GM18508 (cell line): ENCODE data around the gene IRS1.
A peak's percentile ranks its signal among the peaks of the same experiment; 100 is the strongest.

Experiments used
- ATAC-seq: cut with Tn5 transposase; IDR thresholded peaks from one replicate; pipeline ENCODE4 v1.9.1; 2021; ENCODE audit warnings: moderate number of reproducible peaks; ENCODE audit not compliant: insufficient read depth, unreplicated experiment

IRS1 gene

GRCh38 chr2:226732478-226733188, 67.0 kb downstream of the IRS1 start:
- no peak for ATAC-seq

GRCh38 chr2:226730481-226730880, 69.1 kb downstream of the IRS1 start:
- ATAC-seq: no peak

- no peak for ATAC-seq
Observed at GRCh38 chr2:226728996-226729395, 70.6 kb downstream of the IRS1 start.

- no peak for ATAC-seq
Observed at GRCh38 chr2:226727251-226727650, 72.4 kb downstream of the IRS1 start.

GRCh38 chr2:226726546-226726945, 73.1 kb downstream of the IRS1 start:
- ATAC-seq: no peak

GRCh38 chr2:226725126-226725860, 74.3 kb downstream of the IRS1 start:
- ATAC-seq: no peak

GRCh38 chr2:226721541-226721940, 78.1 kb downstream of the IRS1 start:
- ATAC-seq: no peak

- no peak for ATAC-seq
Observed at GRCh38 chr2:226720948-226721347, 78.7 kb downstream of the IRS1 start.

- no peak for ATAC-seq
Observed at GRCh38 chr2:226717719-226718118, 81.9 kb downstream of the IRS1 start.

- ATAC-seq: peak; percentile 52
Observed at GRCh38 chr2:226716126-226716525, 83.5 kb downstream of the IRS1 start.

GRCh38 chr2:226715347-226715990, 84.2 kb downstream of the IRS1 start:
- ATAC-seq: no peak

GRCh38 chr2:226712941-226713340, 86.7 kb downstream of the IRS1 start:
- no peak for ATAC-seq

- no peak for ATAC-seq
Observed at GRCh38 chr2:226711606-226712296, 87.9 kb downstream of the IRS1 start.

GRCh38 chr2:226707499-226707898, 92.1 kb downstream of the IRS1 start:
- no peak for ATAC-seq

- ATAC-seq: no peak
Observed at GRCh38 chr2:226705965-226706364, 93.7 kb downstream of the IRS1 start.

GRCh38 chr2:226705133-226705886, 94.3 kb downstream of the IRS1 start:
- ATAC-seq: no peak

GRCh38 chr2:226703514-226703913, 96.1 kb downstream of the IRS1 start:
- no peak for ATAC-seq

GRCh38 chr2:226702376-226702775, 97.2 kb downstream of the IRS1 start:
- no peak for ATAC-seq

GRCh38 chr2:226701052-226701451, 98.6 kb downstream of the IRS1 start:
- ATAC-seq: peak; percentile 64

- no peak for ATAC-seq
Observed at GRCh38 chr2:226699321-226699720, 100.3 kb downstream of the IRS1 start.
